Fibroblast of skin of abdomen (primary cell): ENCODE data around the gene BLZF1.
A peak's percentile ranks its signal among the peaks of the same experiment; 100 is the strongest.
"Not testable (repeated sequence)": the region's sequence is repeated elsewhere in the genome, so short reads cannot be mapped to it uniquely, and the experiment has no call there.

ENCODE experiments used
- DNase-seq: peaks from one replicate; pipeline ENCODE4 v3.0.0-alpha.2; 2013

BLZF1 gene

DNA sequence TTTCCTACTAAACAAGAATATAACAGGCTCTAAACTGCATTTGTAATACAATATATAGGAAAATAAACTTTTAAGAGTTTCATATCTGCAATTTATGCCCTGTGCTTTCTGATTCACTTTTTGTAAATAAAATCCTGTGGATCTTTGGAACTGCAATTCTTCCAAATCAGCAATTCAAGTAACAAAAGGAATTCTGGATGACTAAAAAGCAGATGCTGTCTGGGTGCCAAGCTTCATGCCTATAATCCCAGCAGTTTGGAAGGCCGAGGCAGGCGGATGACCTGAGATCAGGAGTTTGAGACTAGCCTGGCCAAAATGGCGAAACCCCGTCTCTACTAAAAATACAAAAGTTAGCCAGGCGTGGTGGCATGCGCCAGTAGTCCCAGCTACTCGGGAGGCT, 6.7 kb upstream of the BLZF1 start:
- DNase-seq = peak; percentile 49

- DNase-seq = peak; percentile 93
Observed at GRCh38 chr1:169363046-169363730, 4.8 kb upstream of the BLZF1 start.

GRCh38 chr1:169364948-169365347, 3.0 kb upstream of the BLZF1 start:
- no peak for DNase-seq

- DNase-seq = no peak
Observed at GRCh38 chr1:169367096-169367685, 804 bp upstream of the BLZF1 start.

DNA sequence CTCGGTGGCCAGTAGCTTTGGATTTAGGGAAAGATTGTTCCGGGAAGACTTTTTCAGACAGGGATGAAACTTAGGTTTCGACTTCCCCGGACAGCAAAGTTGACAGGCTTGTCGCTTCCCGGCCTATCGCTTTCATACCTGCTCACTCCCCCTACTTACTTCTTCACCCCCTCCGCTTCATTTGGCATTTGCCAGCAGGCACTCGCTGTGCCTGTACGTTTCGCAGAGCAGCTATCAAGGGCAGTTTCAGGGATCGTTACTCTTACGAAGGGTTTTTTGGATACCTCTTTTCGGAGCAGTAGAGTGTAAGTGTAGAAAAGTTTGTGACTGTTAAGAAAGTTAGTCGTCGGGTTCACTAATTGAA, 393 bp downstream of the BLZF1 start:
- no peak for DNase-seq

- no peak for DNase-seq
Observed at GRCh38 chr1:169371404-169371803, 3.4 kb downstream of the BLZF1 start.

DNA sequence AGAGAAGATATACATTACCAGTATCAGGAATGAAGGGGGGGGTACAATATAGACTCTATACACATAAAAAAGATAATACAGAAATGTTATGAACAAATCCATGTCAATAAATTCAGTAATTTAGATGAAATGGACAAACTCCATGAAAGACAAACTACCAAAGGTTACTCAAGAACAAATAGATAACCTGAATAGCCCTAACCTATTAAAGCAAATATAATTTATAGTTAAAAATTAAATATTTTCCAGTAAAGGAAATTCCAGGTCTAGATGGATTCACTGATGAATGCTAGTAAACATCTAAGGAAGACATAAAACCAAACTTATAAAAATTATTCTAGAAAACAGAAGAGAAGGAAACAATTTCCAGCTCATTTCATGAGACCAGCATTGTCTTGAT, 13.2 kb downstream of the BLZF1 start:
- no peak for DNase-seq

- no peak for DNase-seq
Observed at GRCh38 chr1:169383449-169383848, 15.5 kb downstream of the BLZF1 start.

DNA sequence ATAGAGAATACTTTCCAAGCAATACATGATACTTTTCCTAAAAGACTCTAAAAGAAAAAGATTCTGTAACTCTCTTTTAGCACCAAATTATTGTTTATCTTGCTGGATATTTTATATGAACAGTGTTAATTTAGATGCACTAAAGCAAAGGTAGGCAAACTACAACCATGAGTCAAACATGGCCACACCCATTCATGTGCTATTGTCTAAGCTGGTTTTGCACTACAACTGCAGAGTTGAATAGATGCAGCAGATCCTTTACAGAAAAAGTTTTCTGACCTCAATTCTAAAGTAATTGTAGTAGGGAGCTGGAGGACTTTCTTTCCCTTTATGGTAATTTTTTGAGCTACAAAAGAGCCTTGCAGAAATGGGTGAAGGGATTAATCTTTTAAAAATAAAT, 19.4 kb downstream of the BLZF1 start:
- no peak for DNase-seq

GRCh38 chr1:169390303-169390702, 22.3 kb downstream of the BLZF1 start:
- no peak for DNase-seq

- DNase-seq = peak; percentile 7
Observed at GRCh38 chr1:169392406-169392805, 24.4 kb downstream of the BLZF1 start.

DNA sequence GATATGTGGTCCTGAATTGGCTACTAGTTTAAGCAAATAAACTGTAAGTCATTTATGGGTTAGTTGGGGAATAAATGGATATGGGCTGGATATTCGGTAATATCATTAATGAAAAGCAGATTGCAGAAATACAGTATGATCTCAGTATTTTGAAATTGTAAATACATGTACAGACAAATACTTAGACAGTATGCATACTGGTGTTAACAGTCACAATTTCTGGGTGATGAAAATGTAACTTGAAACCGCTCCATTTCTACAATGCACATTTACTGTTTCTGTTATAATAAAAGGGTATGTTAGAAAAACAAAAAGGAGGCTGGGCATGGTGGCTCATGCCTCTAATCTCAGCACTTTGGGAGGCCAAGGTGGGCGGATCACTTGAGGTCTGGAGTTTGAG, 28.0 kb downstream of the BLZF1 start:
- peak; percentile 32 for DNase-seq

- not testable (repeated sequence) for DNase-seq
Observed at GRCh38 chr1:169402578-169402977, 34.6 kb downstream of the BLZF1 start.

DNA sequence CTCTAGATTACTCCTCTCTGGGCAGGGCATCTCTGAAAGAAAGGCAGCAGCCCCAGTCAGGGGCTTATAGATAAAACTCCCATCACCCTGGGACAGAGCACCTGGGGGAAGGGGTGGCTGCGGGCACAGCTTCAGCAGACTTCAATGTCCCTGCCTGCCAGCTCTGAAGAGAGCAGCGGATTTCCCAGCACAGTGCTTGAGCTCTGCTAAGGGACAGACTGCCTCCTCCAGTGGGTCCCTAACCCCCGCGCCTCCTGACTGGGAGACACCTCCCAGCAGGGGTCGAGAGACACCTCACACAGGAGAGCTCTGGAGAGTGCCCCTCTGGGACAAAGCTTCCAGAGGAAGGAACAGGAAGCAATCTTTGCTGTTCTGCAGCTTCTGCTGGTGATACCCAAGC, 40.3 kb downstream of the BLZF1 start:
- not testable (repeated sequence) for DNase-seq

- DNase-seq = no peak
Observed at GRCh38 chr1:169414952-169415351, 47.0 kb downstream of the BLZF1 start.

DNA sequence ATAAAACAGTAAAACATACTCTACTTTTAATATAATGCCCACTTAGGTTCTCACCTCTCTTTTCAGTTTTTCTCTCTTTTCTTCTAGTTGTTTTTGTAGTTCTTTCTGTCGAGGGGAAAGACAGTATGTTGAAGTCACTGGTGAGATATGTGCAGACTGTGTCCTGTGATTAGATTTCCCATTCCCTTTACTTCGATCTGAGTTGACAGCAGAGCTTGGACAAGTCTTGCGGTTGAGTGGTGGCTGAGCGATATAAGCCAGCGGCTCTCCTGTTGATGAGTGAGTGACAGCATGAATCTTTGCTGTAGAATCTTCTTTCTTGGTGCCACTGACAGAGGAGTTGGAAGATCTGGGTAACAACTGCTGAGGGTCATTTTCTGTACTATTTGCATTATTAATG, 53.3 kb downstream of the BLZF1 start:
- no peak for DNase-seq

DNA sequence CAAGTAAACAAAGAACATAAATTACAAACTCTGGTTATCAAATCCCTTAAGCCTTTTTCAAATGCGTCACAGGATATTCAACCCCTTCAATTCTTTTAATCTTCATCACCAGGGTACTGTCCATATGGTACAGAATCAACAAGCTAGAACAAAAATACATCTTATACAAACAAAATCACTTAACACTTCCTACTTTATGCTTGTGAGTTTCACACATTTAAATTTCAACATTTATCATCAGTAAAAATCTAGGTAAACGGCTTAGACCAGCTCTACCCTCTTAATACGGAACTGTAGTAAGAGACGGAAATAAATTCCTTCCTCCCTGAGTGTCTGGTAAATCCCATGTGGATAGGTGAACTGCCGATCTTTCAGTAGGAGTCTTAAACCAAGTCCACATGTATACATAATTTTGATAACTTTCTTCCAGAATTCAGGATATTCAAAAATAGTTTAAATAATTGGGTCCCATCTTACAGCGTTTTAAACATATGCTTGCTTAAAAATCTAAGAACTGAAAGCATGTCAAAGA, 58.2 kb downstream of the BLZF1 start:
- no peak for DNase-seq

GRCh38 chr1:169427081-169427641, 59.2 kb downstream of the BLZF1 start, which contains the start of gene CCDC181:
Gene CCDC181, minus strand, starts transcription at chr1:169427474. Its CDS starts 2,547 bp downstream, at chr1:169424927.
- DNase-seq = peak; percentile 83
